Measurements from ENCODE around the gene EXOC6B.

GRCh38 chr2:72415241-72415661, 410.6 kb downstream of the EXOC6B start:
- TF ChIP-seq POLR2AphosphoS5 (IDR thresholded peaks at IDR 0.05; ENCODE audit: borderline replicate concordance, low read depth, low read length): no peak
- TF ChIP-seq EZH2 (IDR thresholded peaks at IDR 0.05): no peak
- no peak for TF ChIP-seq FOXP2 (optimal IDR thresholded peaks at IDR 0.05; ENCODE audit: control extremely low read depth, extremely low read length, insufficient read depth)

All from SK-N-MC (cell line).